ENCODE data around the gene MB.

The MB gene

DNA sequence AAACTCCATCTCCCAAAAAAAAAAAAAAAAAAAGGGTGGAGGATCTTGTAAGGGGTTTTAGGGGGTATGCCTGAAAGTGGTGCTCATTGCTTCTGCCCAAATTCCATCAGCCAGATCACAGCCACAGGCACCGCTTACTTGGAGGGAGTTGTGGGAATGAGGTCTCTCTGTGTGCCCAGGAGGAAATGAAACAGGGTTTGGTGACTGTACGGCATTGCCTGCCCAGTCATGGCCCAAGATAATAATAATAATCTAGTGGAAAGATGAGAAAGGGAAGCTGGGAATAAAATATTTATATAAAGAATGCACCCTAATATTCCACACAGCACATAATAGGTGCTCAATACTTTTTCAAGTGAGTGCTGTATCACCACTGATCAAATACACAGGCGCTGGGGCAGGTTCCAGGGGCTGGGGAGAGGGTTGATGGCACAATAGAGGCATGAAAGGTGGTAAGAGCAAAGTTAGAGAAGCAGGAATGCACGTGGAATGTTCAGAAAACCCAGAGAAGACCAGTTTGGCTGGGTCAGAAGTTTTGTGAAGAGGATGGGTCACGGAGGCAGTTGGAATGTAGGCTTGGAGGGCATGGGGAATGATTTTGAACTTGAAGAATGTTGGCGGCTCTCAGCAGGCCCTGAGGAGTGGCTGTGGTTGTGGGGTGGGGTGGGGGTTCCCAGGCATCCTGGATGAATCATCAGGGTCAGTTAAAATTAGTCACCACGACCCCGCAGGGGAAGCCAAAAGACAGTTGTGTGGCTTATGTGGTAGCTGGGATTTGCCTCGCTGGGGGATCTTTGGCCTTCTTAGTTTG lies 12.5 kb upstream of the MB start:
- peaks cover 29% of the 10 kb centered on the region for H3K27me3 ChIP-seq (ENCODE audit: low read depth, low read length)
- peaks cover 14% of the 10 kb centered on the region for H3K4me1 ChIP-seq (ENCODE audit: low read length)
- no peak overlapping the region for H3K9ac ChIP-seq (ENCODE audit: low read length)
- H3K4me2 ChIP-seq (ENCODE audit: low read length) = no peak overlapping the region
- no peak overlapping the region for H2AFZ ChIP-seq (ENCODE audit: low read depth, low read length)
- no peaks in the 10 kb centered on the region for H3K36me3 ChIP-seq (replicated peaks; ENCODE audit: low read depth, low read length)
- no peak overlapping the region for H3K27ac ChIP-seq (ENCODE audit: low read length)
- H4K20me1 ChIP-seq (ENCODE audit: insufficient read depth, low read length) = no peaks in the 10 kb centered on the region
- no peaks in the 10 kb centered on the region for H3K79me2 ChIP-seq (ENCODE audit: low read length)
- TF ChIP-seq CTCF (IDR thresholded peaks at IDR 0.05; ENCODE audit: low read depth, low read length) = no peak
- no peak for TF ChIP-seq EZH2phosphoT487 (IDR thresholded peaks at IDR 0.05; ENCODE audit: low read depth)
- H3K9me3 ChIP-seq (ENCODE audit: insufficient read depth, low read length) = no peaks in the 10 kb centered on the region
- H3K4me3 ChIP-seq (ENCODE audit: low read length) = no peak overlapping the region

GRCh38 chr22:35628732-35629131 lies 11.6 kb upstream of the MB start:
- H4K20me1 ChIP-seq (ENCODE audit: insufficient read depth, low read length) = no peaks in the 10 kb centered on the region
- no peak for TF ChIP-seq EZH2phosphoT487 (IDR thresholded peaks at IDR 0.05; ENCODE audit: low read depth)
- TF ChIP-seq CTCF (IDR thresholded peaks at IDR 0.05; ENCODE audit: low read depth, low read length) = no peak
- peaks cover 33% of the 10 kb centered on the region for H3K27me3 ChIP-seq (ENCODE audit: low read depth, low read length)
- no peak overlapping the region for H3K27ac ChIP-seq (ENCODE audit: low read length)
- no peaks in the 10 kb centered on the region for H3K79me2 ChIP-seq (ENCODE audit: low read length)
- peaks cover 14% of the 10 kb centered on the region for H3K4me1 ChIP-seq (ENCODE audit: low read length)
- no peak overlapping the region for H3K4me2 ChIP-seq (ENCODE audit: low read length)
- H3K4me3 ChIP-seq (ENCODE audit: low read length) = no peak overlapping the region
- no peak overlapping the region; the same call in 1 of the 2 replicates for H2AFZ ChIP-seq (ENCODE audit: low read depth, low read length)
- H3K36me3 ChIP-seq (replicated peaks; ENCODE audit: low read depth, low read length) = no peaks in the 10 kb centered on the region
- H3K9ac ChIP-seq (ENCODE audit: low read length) = no peak overlapping the region
- no peaks in the 10 kb centered on the region for H3K9me3 ChIP-seq (ENCODE audit: insufficient read depth, low read length)

DNA sequence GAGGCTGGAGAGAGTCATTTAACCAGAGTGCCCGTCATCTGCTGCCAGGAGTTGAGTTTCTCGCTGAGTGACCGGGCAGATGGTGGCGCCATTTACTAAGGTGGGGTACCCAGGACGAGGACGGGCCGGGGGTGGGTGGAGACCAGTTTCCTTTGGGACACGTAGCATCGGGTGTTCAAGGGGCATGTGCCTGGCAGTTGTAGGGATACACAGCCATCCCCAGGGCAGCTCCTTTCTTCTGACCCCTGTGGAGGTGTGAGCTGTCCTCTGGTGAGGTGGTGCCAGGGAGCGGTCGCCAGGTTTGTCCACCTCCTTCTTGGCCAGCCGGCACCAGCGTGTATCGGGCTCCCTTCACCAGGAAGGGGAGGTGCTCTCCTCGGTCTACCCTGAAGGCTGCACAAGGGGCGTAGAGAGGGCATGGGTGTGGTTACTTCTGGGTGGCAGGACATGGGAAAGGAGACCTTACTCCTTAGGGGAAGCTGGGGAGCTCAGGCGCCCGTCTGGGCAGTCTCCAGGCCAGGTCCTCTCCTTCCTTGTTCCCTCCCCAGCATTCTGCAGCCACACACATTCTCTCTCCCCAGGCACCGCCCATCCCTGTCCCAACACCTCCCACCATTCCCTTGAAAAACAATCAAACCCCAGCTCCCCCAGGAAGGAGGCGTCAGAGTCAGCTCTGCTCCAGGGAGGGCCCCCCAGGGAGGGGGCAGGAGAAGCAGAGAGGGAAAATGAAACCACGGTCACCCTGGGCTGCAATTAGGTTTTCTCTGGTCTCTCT lies 10.3 kb upstream of the MB start:
- TF ChIP-seq EZH2phosphoT487 (IDR thresholded peaks at IDR 0.05; ENCODE audit: low read depth) (no peak), CTCF (IDR thresholded peaks at IDR 0.05; ENCODE audit: low read depth, low read length) (peak; percentile 57)
- Histone ChIP-seq H2AFZ (ENCODE audit: low read depth, low read length) (peak overlapping the region; percentile 84), H3K4me2 (ENCODE audit: low read length) (peak overlapping the region; percentile 74), H3K9me3 (ENCODE audit: insufficient read depth, low read length) (no peaks in the 10 kb centered on the region), H3K36me3 (replicated peaks; ENCODE audit: low read depth, low read length) (no peaks in the 10 kb centered on the region), H4K20me1 (ENCODE audit: insufficient read depth, low read length) (no peaks in the 10 kb centered on the region), H3K4me3 (ENCODE audit: low read length) (peak overlapping the region; percentile 66), H3K4me1 (ENCODE audit: low read length) (peaks cover 16% of the 10 kb centered on the region), H3K27ac (ENCODE audit: low read length) (no peak overlapping the region), H3K27me3 (ENCODE audit: low read depth, low read length) (peaks cover 33% of the 10 kb centered on the region), H3K9ac (ENCODE audit: low read length) (peak overlapping the region; percentile 20; the same call in 1 of the 2 replicates), H3K79me2 (ENCODE audit: low read length) (no peaks in the 10 kb centered on the region)

- Histone ChIP-seq H3K27ac (ENCODE audit: low read length) (no peak overlapping the region), H2AFZ (ENCODE audit: low read depth, low read length) (no peak overlapping the region), H4K20me1 (ENCODE audit: insufficient read depth, low read length) (no peaks in the 10 kb centered on the region), H3K36me3 (replicated peaks; ENCODE audit: low read depth, low read length) (no peaks in the 10 kb centered on the region), H3K9ac (ENCODE audit: low read length) (no peak overlapping the region), H3K27me3 (ENCODE audit: low read depth, low read length) (peaks cover 35% of the 10 kb centered on the region), H3K79me2 (ENCODE audit: low read length) (no peaks in the 10 kb centered on the region), H3K4me2 (ENCODE audit: low read length) (no peak overlapping the region), H3K4me3 (ENCODE audit: low read length) (no peak overlapping the region), H3K9me3 (ENCODE audit: insufficient read depth, low read length) (no peaks in the 10 kb centered on the region), H3K4me1 (ENCODE audit: low read length) (peaks cover 16% of the 10 kb centered on the region)
- TF ChIP-seq CTCF (IDR thresholded peaks at IDR 0.05; ENCODE audit: low read depth, low read length) (no peak), EZH2phosphoT487 (IDR thresholded peaks at IDR 0.05; ENCODE audit: low read depth) (no peak)
These were observed 8.8 kb upstream of the MB start for GRCh38 chr22:35625763-35626432.

Measured in OCI-LY3 (cell line).